ENCODE results near the gene RSPH4A. TPM values are rescaled to one million over a fixed set of nuclear protein-coding genes. Genes with fewer than 3 reads are reported as not detected.
A peak's percentile ranks its signal among the peaks of the same experiment; 100 is the strongest.

The RSPH4A gene
- total and polyA plus RNA-seq, 9 of the 15 experiments (the other 6 are each of a cell fraction or from before 2014, with no cell fraction given) = 0.04 to 0.30 (median 0.11) TPM

DNA sequence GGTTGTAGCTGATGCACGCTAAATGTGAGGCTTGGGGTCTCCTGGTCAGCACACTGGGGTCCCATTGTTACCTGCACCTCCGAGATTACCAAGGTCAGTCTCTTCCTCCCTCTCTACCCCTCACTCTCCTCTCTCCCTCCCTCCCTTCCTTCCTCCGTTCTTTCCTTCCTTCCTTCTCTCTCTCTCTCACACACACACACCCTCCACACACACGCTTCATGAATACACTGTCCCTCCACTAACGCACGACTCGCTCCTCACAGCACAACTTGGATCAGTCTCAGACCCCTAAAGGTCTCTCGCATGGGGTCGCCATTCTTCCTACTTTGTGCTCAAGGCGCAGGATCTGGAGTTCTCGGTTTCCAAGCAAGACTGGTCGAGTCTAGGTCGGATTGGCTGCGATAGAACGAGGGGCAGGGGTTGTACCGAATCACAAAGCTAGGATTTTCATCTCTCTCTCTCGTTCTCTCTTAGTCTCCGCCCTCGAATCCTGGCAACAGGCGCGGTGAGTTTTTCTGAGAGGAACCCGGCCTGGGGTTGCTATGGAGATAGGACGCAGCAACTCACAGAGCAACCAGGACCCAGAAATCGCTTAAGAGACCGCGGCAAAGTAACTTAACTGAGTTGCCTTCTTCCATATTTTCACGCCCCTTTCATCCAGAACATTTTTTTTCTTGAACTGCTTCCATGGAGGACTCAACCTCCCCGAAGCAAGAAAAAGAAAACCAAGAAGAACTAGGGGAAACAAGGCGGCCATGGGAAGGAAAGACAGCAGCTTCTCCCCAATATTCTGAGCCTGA lies at the start of gene RSPH4A (continued):
- peak; percentile 60 for TF ChIP-seq FOS (IDR thresholded peaks at IDR 0.05; ENCODE audit: extremely low read depth, insufficient read length)
- TF ChIP-seq ZBTB17 (CRISPR knock-in tag; IDR thresholded peaks at IDR 0.05) = 0 out of 2 replicates have a peak, but pooled peaks have one; percentile 54
- TF ChIP-seq ZNF583 (CRISPR knock-in tag; IDR thresholded peaks at IDR 0.05) = no peak
- no peak for TF ChIP-seq ZNF584 (CRISPR knock-in tag; IDR thresholded peaks at IDR 0.05; ENCODE audit: low read depth)
- TF ChIP-seq HNRNPH1 (optimal IDR thresholded peaks at IDR 0.05; ENCODE audit: low read depth, low read length) = no peak
- TF ChIP-seq, protein P1, sequence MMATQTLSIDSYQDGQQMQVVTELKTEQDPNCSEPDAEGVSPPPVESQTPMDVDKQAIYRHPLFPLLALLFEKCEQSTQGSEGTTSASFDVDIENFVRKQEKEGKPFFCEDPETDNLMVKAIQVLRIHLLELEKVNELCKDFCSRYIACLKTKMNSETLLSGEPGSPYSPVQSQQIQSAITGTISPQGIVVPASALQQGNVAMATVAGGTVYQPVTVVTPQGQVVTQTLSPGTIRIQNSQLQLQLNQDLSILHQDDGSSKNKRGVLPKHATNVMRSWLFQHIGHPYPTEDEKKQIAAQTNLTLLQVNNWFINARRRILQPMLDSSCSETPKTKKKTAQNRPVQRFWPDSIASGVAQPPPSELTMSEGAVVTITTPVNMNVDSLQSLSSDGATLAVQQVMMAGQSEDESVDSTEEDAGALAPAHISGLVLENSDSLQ (IDR thresholded peaks at IDR 0.05) = peak; percentile 99
- TF ChIP-seq, protein P2, sequence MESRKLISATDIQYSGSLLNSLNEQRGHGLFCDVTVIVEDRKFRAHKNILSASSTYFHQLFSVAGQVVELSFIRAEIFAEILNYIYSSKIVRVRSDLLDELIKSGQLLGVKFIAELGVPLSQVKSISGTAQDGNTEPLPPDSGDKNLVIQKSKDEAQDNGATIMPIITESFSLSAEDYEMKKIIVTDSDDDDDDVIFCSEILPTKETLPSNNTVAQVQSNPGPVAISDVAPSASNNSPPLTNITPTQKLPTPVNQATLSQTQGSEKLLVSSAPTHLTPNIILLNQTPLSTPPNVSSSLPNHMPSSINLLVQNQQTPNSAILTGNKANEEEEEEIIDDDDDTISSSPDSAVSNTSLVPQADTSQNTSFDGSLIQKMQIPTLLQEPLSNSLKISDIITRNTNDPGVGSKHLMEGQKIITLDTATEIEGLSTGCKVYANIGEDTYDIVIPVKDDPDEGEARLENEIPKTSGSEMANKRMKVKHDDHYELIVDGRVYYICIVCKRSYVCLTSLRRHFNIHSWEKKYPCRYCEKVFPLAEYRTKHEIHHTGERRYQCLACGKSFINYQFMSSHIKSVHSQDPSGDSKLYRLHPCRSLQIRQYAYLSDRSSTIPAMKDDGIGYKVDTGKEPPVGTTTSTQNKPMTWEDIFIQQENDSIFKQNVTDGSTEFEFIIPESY (CRISPR knock-in tag; IDR thresholded peaks at IDR 0.05) = no peak
- no peak for TF ChIP-seq L3MBTL2 (IDR thresholded peaks at IDR 0.05)
- TF ChIP-seq, protein P3, sequence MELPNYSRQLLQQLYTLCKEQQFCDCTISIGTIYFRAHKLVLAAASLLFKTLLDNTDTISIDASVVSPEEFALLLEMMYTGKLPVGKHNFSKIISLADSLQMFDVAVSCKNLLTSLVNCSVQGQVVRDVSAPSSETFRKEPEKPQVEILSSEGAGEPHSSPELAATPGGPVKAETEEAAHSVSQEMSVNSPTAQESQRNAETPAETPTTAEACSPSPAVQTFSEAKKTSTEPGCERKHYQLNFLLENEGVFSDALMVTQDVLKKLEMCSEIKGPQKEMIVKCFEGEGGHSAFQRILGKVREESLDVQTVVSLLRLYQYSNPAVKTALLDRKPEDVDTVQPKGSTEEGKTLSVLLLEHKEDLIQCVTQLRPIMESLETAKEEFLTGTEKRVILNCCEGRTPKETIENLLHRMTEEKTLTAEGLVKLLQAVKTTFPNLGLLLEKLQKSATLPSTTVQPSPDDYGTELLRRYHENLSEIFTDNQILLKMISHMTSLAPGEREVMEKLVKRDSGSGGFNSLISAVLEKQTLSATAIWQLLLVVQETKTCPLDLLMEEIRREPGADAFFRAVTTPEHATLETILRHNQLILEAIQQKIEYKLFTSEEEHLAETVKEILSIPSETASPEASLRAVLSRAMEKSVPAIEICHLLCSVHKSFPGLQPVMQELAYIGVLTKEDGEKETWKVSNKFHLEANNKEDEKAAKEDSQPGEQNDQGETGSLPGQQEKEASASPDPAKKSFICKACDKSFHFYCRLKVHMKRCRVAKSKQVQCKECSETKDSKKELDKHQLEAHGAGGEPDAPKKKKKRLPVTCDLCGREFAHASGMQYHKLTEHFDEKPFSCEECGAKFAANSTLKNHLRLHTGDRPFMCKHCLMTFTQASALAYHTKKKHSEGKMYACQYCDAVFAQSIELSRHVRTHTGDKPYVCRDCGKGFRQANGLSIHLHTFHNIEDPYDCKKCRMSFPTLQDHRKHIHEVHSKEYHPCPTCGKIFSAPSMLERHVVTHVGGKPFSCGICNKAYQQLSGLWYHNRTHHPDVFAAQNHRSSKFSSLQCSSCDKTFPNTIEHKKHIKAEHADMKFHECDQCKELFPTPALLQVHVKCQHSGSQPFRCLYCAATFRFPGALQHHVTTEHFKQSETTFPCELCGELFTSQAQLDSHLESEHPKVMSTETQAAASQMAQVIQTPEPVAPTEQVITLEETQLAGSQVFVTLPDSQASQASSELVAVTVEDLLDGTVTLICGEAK (IDR thresholded peaks at IDR 0.05) = peak; percentile 41; the same call in 1 of the 2 replicates
- TF ChIP-seq, protein P3 (CRISPR knock-in tag; IDR thresholded peaks at IDR 0.05) = no peak
- TF ChIP-seq PHB2 (IDR thresholded peaks at IDR 0.05; ENCODE audit: low read depth) = no peak
- TF ChIP-seq, protein P4, sequence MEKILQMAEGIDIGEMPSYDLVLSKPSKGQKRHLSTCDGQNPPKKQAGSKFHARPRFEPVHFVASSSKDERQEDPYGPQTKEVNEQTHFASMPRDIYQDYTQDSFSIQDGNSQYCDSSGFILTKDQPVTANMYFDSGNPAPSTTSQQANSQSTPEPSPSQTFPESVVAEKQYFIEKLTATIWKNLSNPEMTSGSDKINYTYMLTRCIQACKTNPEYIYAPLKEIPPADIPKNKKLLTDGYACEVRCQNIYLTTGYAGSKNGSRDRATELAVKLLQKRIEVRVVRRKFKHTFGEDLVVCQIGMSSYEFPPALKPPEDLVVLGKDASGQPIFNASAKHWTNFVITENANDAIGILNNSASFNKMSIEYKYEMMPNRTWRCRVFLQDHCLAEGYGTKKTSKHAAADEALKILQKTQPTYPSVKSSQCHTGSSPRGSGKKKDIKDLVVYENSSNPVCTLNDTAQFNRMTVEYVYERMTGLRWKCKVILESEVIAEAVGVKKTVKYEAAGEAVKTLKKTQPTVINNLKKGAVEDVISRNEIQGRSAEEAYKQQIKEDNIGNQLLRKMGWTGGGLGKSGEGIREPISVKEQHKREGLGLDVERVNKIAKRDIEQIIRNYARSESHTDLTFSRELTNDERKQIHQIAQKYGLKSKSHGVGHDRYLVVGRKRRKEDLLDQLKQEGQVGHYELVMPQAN (IDR thresholded peaks at IDR 0.05; ENCODE audit: borderline replicate concordance) = peak; percentile 46; the same call in 1 of the 2 replicates
- TF ChIP-seq RBM15 (IDR thresholded peaks at IDR 0.05; ENCODE audit: insufficient read depth, low read length) = no peak

Measured in K562 (cell line).